SK-N-SH (cell line): ENCODE measurements around the gene NAPB. TPM values are rescaled to one million over a fixed set of nuclear protein-coding genes. Genes with fewer than 3 reads are reported as not detected.

ENCODE experiments used
- CTCF ChIA-PET: fragments of 300-600, 350-600 bp; formaldehyde crosslinking; extraction: SDS; loops from one replicate; lab custom pipeline; 2021; lab: Yijun Ruan, JAX
- POLR2A ChIA-PET: fragments of 350-600 bp; sonication (Branson Sonifier 250); formaldehyde crosslinking; extraction: SDS; loops from one replicate; lab custom pipeline; 2020; ENCODE audit warnings: antibody characterized with exemption, inconsistent platforms; lab: Yijun Ruan, JAX
- DNase-seq: peaks from one replicate; pipeline ENCODE4 v3.0.0; 2012
- H2AFZ ChIP-seq: fragments of 200-600 bp; sonication (generic); 2 replicates; pipeline ENCODE4 v1.8.1; 2016; ENCODE audit warnings: antibody characterized with exemption, mild to moderate bottlenecking, low read depth
- H3F3A ChIP-seq: fragments of 200-600 bp; sonication (generic); replicated peaks from 2 replicates; pipeline ENCODE3; 2016; ENCODE audit warnings: antibody characterized with exemption, mild to moderate bottlenecking; ENCODE audit not compliant: insufficient read depth
- H3K27ac ChIP-seq, 2 experiments: fragments of 200-500 bp in 1 of 2; fragments of 200-600 bp in 1 of 2; sonication (Bioruptor generic) in 1 of 2; sonication (generic), shearing (Covaris generic) in 1 of 2; 2 replicates each; pipeline versions ENCODE4 v1.5.1 to v1.6.1; 2014 to 2016; ENCODE audit warnings: low read depth in 2 of 2, inconsistent platforms in 1 of 2, low read length in 1 of 2, mild to moderate bottlenecking in 1 of 2, mixed read lengths in 1 of 2
- H3K27me3 ChIP-seq: fragments of 200-600 bp; sonication (generic), shearing (Covaris generic); 2 replicates; pipeline ENCODE4 v1.6.1; 2016; ENCODE audit warnings: mixed run types; ENCODE audit not compliant: insufficient read depth
- H3K36me3 ChIP-seq, 2 experiments: fragments of 200-500 bp in 1 of 2; fragments of 200-600 bp in 1 of 2; sonication (Bioruptor generic) in 1 of 2; sonication (generic) in 1 of 2; replicated peaks in 1 of 2; 2 replicates each; pipeline versions ENCODE3 to v1.5.1; 2014 to 2016; ENCODE audit warnings: low read length in 1 of 2, mild to moderate bottlenecking in 1 of 2; ENCODE audit not compliant: insufficient read depth in 2 of 2, control insufficient read depth in 1 of 2
- H3K4me1 ChIP-seq, 2 experiments: fragments of 200-500 bp in 1 of 2; fragments of 200-600 bp in 1 of 2; sonication (Bioruptor generic) in 1 of 2; sonication (generic), shearing (Covaris generic) in 1 of 2; 2 replicates each; pipeline versions ENCODE4 v1.5.1 to v1.6.1; 2014 to 2016; ENCODE audit warnings: low read depth in 1 of 2, low read length in 1 of 2, mixed run types in 1 of 2; ENCODE audit not compliant: insufficient read depth in 2 of 2, control insufficient read depth in 1 of 2
- H3K4me2 ChIP-seq: fragments of 200-600 bp; sonication (generic), shearing (Covaris generic); 2 replicates; pipeline ENCODE4 v1.6.1; 2017; ENCODE audit warnings: mixed run types
- H3K4me3 ChIP-seq, 2 experiments: fragments of 200-500 bp in 1 of 2; fragments of 200-600 bp in 1 of 2; sonication (Bioruptor generic) in 1 of 2; sonication (generic), shearing (Covaris generic) in 1 of 2; 2 replicates each; pipeline versions ENCODE4 v1.5.1 to v1.8.1; 2014 to 2016; ENCODE audit warnings: low read depth in 2 of 2, inconsistent platforms in 1 of 2, low read length in 1 of 2, mild to moderate bottlenecking in 1 of 2, mixed read lengths in 1 of 2, moderate library complexity in 1 of 2
- H3K79me2 ChIP-seq: fragments of 200-600 bp; sonication (generic); 2 replicates; pipeline ENCODE4 v1.8.1; 2017; ENCODE audit warnings: mild to moderate bottlenecking; ENCODE audit not compliant: insufficient read depth
- H3K9ac ChIP-seq: fragments of 200-600 bp; sonication (generic); 2 replicates; pipeline ENCODE4 v1.6.1; 2017; ENCODE audit warnings: mixed run types
- H3K9me2 ChIP-seq: fragments of 200-600 bp; sonication (generic); 2 replicates; pipeline ENCODE4 v1.6.1; 2017; ENCODE audit warnings: mixed run types
- H3K9me3 ChIP-seq: fragments of 200-600 bp; sonication (generic); 2 replicates; pipeline ENCODE4 v1.6.1; 2017; ENCODE audit warnings: mixed run types, mild to moderate bottlenecking, moderate library complexity
- H4K20me1 ChIP-seq: fragments of 200-600 bp; sonication (generic); 2 replicates; pipeline ENCODE4 v1.6.1; 2017; ENCODE audit warnings: mild to moderate bottlenecking, mixed run types; ENCODE audit not compliant: insufficient read depth
- EZH2phosphoT487 ChIP-seq: fragments of 200-600 bp; sonication (generic); IDR thresholded peaks from 2 replicates; pipeline ENCODE4 v1.6.1; 2017; ENCODE audit warnings: low read depth, mixed run types, mild to moderate bottlenecking, antibody characterized with exemption, moderate library complexity, borderline replicate concordance
- FOXJ3 ChIP-seq: sonication (generic); formaldehyde crosslinking; IDR thresholded peaks from 2 replicates; pipeline ENCODE4 v1.5.1; 2020; ENCODE audit warnings: mild to moderate bottlenecking, missing genetic modification reagents
- FOXM1 ChIP-seq: IDR thresholded peaks from 2 replicates; pipeline ENCODE4 v1.4.0; 2012; ENCODE audit warnings: low read depth, mild to moderate bottlenecking
- GABPA ChIP-seq: IDR thresholded peaks from 2 replicates; pipeline ENCODE4 v1.4.0; 2012; ENCODE audit warnings: low read depth, mild to moderate bottlenecking
- IRF3 ChIP-seq: fragments of 150-350 bp; IDR thresholded peaks from 2 replicates; pipeline ENCODE4 v1.6.1; 2016; ENCODE audit warnings: mild to moderate bottlenecking, low read depth, low read length
- MAX ChIP-seq: IDR thresholded peaks from 2 replicates; pipeline ENCODE4 v1.4.0; 2012; ENCODE audit warnings: low read depth
- NFIC ChIP-seq: IDR thresholded peaks from 2 replicates; pipeline ENCODE4 v1.4.0; 2012; ENCODE audit warnings: borderline replicate concordance
- REST ChIP-seq: IDR thresholded peaks from 2 replicates; pipeline ENCODE4 v1.6.1; 2012; ENCODE audit warnings: mild to moderate bottlenecking, low read depth, low read length, moderate library complexity
- SMC3 ChIP-seq: IDR thresholded peaks from 2 replicates; pipeline ENCODE4 v1.6.1; 2012; ENCODE audit warnings: low read depth, low read length, improper control_type of control experiment
- TAF1 ChIP-seq: IDR thresholded peaks from 2 replicates; pipeline ENCODE4 v1.6.1; 2012; ENCODE audit warnings: low read depth, mild to moderate bottlenecking, low read length, moderate library complexity, borderline replicate concordance
- TCF12 ChIP-seq: IDR thresholded peaks from 2 replicates; pipeline ENCODE4 v1.4.0; 2012
- TEAD4 ChIP-seq: IDR thresholded peaks from 2 replicates; pipeline ENCODE4 v1.4.0; 2012; ENCODE audit warnings: mild to moderate bottlenecking, borderline replicate concordance; ENCODE audit not compliant: insufficient read depth
- USF1 ChIP-seq: IDR thresholded peaks from 2 replicates; pipeline ENCODE4 v1.4.0; 2012; ENCODE audit warnings: low read depth, borderline replicate concordance
- WGBS: methylation state at CpG from one replicate; pipeline ENCODE4 v1.1.6; 2017; ENCODE audit warnings: low lambda C conversion rate; 5-methylcytosine and 5-hydroxymethylcytosine counted together
- polyA plus RNA-seq, 3 experiments: library from polyadenylated mRNA; depleted of rRNA; stranded (reverse); fragments of >200 nt; gene quantifications; 2 replicates each; pipeline ENCODE4 v1.2.3, GENCODE V29; 2012
- TF ChIP-seq, protein P1 (sequence below): IDR thresholded peaks from 2 replicates; pipeline ENCODE4 v1.4.0; 2012; ENCODE audit warnings: low read depth, borderline replicate concordance

The NAPB gene
- polyA plus RNA-seq, 1 of the 3 experiments (the other 2 are of a cell fraction), result 3.0 TPM

DNA sequence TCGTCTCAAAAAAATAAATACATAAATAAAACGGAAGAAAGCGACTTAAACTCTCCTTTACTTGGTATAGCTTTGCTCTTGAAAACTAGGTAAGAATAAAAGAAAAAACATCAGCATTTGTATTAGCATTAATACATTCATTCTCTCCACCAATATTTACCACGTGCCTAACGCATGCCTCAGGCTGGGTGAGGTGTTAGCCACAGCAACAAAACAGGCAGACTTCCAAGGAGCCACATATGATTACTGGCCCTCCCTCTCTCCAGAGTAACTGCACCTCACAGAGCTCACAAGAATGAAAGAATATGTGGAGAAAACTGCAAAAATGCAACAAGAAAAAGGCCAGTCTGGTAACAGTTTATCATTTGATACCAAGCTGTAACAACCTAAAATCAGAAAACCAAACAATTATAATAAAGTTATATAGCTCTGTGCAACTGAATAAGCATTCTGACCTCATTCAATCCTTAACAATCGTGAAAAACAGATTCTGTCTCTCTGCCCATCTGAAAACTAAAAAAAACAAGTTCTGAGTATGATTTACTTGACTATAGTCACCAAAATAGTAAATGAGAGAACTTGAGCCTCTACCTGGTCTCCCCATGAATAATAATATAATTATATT, 5.2 kb downstream of the NAPB start:
- TF ChIP-seq EZH2phosphoT487 (no peak), FOXJ3 (CRISPR knock-in tag) (no peak), MAX (no peak), USF1 (no peak), GABPA (no peak), NFIC (no peak), SMC3 (no peak), REST (no peak), TCF12 (no peak), FOXM1 (no peak), IRF3 (no peak), TEAD4 (no peak), TAF1 (no peak)
- TF ChIP-seq, protein P1, sequence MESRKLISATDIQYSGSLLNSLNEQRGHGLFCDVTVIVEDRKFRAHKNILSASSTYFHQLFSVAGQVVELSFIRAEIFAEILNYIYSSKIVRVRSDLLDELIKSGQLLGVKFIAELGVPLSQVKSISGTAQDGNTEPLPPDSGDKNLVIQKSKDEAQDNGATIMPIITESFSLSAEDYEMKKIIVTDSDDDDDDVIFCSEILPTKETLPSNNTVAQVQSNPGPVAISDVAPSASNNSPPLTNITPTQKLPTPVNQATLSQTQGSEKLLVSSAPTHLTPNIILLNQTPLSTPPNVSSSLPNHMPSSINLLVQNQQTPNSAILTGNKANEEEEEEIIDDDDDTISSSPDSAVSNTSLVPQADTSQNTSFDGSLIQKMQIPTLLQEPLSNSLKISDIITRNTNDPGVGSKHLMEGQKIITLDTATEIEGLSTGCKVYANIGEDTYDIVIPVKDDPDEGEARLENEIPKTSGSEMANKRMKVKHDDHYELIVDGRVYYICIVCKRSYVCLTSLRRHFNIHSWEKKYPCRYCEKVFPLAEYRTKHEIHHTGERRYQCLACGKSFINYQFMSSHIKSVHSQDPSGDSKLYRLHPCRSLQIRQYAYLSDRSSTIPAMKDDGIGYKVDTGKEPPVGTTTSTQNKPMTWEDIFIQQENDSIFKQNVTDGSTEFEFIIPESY, result no peak
- H3K9me2 ChIP-seq, result no peaks in the 10 kb centered on the region
- H3K9ac ChIP-seq, result no peak overlapping the region
- H3K36me3 ChIP-seq, result peaks cover 0 to 4% of the 10 kb centered on the region in 2 experiments
- no peaks in the 10 kb centered on the region for H3K27me3 ChIP-seq
- peaks cover 0 to 5% of the 10 kb centered on the region in 2 experiments; a peak in 2 of 4 replicates for H3K4me1 ChIP-seq
- H3F3A ChIP-seq, result peaks cover 7% of the 10 kb centered on the region
- no peak for DNase-seq
- H3K79me2 ChIP-seq, result peaks cover 98% of the 10 kb centered on the region
- ChIA-PET POLR2A (no interaction called here), CTCF (interaction anchor here (0.6 to 1.8 kb wide), 3 partner anchors 25 to 1646 kb away, joined by 3 to 4 read pairs (median 3); no protein-coding TSS in a partner anchor)
- no peaks in the 10 kb centered on the region for H3K9me3 ChIP-seq
- 92% methylated on average over 6 of the region's 6 CpGs for WGBS
- H3K4me2 ChIP-seq, result no peak overlapping the region
- H4K20me1 ChIP-seq, result peaks cover 15% of the 10 kb centered on the region
- no peak overlapping the region for H2AFZ ChIP-seq
- no peak overlapping the region for H3K4me3 ChIP-seq
- H3K27ac ChIP-seq, result no peak overlapping the region
